ENCODE results near the gene PROSER2.

Gene PROSER2

DNA sequence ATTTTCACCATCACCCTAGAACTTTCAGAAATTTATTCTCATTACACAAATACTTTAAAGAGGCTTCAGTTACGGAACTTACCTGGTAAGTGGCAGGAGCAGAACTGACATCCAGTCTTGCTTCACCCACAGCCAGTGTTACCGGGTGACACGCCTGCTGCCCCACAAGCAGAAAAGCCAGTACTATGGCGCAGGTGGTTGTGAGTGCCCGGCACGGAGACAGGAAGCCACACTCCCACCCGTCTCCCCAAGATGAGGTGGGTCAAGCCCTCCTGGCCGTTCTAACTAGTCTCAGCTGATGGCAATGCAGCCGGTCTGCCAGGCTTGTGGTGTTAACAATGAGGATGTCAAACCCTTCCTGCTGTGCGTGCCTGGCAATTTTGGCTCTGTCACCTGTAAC lies 86.9 kb downstream of the PROSER2 start:
- DNase-seq: no peak

DNA sequence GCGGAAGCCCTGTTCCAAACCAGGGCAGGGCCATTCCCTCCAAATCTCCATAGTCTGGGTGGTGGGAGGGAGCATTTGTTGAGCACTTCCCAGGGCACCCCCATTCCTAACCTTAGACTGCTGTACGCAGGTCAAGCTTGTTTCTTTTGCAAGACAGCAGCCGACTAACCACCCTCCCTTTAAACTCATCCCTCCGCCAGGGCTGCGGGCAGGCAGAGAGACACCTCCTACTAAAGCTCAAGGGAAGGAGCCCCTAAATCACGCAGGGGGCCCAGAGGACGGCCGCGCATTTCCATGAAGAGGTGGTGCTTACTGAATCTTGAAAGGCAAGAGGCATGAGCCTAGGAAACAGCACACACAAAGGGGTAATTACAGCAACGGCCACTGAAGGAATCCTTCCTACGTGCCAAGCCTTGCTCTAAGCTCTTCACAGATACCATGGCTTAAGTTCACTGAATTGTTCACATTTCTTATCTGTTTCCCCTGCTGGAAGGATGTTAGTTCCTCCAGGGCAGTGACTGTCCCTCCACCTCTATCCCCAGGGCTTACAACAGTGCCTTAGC lies 90.0 kb downstream of the PROSER2 start:
- no peak for DNase-seq

DNA sequence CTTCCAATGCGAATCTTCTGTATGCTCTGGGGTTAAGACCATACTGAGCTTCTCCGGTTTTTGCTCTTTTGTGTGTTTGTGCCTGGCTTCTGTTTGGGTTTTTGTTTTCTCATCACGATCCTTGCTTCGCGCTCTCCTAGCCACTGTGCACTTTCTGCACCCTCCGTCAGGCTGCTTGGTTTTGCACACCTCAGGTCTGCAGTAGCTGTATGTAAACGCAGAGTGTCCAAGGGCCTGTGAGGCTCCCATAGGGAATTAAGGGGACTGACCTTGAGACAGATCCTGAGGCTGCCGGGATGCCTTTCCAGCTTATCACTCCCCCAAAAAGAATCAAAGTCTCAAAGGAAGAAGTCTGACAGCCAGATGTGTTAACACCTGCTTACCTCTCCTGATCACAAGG lies 95.2 kb downstream of the PROSER2 start:
- DNase-seq: no peak

DNA sequence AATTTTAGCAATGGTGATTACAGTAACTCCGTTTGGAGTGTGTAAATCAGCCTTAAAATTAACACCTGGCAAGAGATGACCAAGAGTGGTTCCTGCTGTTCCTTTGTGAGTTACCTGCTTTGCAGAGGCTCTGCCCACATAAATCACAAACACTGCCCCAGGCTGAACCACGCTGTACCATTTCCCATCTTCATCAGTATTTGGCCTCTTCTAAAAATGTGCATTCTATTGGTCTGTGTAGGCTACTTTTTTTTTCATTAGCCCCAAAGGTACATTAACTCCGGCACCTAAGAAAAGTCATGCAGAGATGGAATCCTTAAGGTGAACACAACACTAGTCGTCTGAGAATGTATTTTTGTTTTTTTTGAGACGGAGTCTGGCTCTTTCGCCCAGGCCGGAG lies 96.1 kb downstream of the PROSER2 start:
- no peak for DNase-seq

Measured in activated CD8-positive, alpha-beta memory T cell treated with anti-CD3 and anti-CD28 coated beads, Interleukin-2, amount 50 U/mL, for 48 hours (primary cell).